A673 (cell line): ENCODE data around the gene PMVK.

Source experiments
- CTCF ChIP-seq: fragments of 300-800, 200-600 bp; sonication (generic); conservative IDR thresholded peaks from 2 replicates; pipeline ENCODE4 v1.5.1; 2017; ENCODE audit warnings: low read depth, mild to moderate bottlenecking, antibody characterized with exemption, low read length, moderate library complexity, mixed read lengths
- EZH2 ChIP-seq: fragments of 200-600 bp; sonication (generic); IDR thresholded peaks from 2 replicates; pipeline ENCODE4 v1.6.1; 2017; ENCODE audit warnings: borderline replicate concordance, low read depth, mild to moderate bottlenecking, mixed read lengths, antibody characterized with exemption, low read length; ENCODE audit not compliant: poor library complexity, severe bottlenecking

GRCh38 chr1:154888757-154889156, 47.8 kb downstream of the PMVK start:
- TF ChIP-seq CTCF (no peak), EZH2 (no peak)
